ENCODE results near the gene SEZ6.

SEZ6 gene, protein sequence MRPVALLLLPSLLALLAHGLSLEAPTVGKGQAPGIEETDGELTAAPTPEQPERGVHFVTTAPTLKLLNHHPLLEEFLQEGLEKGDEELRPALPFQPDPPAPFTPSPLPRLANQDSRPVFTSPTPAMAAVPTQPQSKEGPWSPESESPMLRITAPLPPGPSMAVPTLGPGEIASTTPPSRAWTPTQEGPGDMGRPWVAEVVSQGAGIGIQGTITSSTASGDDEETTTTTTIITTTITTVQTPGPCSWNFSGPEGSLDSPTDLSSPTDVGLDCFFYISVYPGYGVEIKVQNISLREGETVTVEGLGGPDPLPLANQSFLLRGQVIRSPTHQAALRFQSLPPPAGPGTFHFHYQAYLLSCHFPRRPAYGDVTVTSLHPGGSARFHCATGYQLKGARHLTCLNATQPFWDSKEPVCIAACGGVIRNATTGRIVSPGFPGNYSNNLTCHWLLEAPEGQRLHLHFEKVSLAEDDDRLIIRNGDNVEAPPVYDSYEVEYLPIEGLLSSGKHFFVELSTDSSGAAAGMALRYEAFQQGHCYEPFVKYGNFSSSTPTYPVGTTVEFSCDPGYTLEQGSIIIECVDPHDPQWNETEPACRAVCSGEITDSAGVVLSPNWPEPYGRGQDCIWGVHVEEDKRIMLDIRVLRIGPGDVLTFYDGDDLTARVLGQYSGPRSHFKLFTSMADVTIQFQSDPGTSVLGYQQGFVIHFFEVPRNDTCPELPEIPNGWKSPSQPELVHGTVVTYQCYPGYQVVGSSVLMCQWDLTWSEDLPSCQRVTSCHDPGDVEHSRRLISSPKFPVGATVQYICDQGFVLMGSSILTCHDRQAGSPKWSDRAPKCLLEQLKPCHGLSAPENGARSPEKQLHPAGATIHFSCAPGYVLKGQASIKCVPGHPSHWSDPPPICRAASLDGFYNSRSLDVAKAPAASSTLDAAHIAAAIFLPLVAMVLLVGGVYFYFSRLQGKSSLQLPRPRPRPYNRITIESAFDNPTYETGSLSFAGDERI

DNA sequence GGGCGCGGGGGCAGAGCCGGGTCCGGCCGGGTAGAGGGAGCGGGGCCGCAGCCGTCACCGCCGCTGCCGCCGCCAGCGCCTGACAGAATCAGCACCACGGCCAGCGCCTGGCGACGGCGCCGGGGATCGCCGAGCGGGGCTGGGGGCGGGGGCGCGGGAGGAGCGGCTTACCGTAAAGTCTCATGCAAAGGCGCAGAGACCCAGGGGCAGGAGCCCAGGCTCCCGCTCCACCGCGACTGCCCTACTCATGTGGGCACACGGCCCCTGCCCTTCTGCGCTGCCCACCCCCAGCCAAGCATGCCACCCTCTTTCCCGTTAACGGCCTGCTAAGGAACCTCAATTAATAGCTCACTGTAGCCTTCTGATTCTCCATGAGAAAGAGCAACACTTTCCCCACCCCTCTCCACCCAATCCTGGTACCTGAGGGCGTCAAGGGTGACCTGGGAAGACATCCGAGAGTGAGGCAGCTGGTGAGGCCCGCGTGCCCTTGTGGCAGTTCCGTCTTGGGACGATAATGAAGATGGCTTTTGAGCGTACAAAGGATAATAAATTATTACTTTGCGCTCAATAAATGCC is at the start of gene SEZ6:
TSS of gene SEZ6 (minus strand) at position 98 of the 576 bp plus-strand sequence. CDS start 164 bp downstream, outside the sequence.
- DNase-seq: peak; percentile 14 to 20

DNA sequence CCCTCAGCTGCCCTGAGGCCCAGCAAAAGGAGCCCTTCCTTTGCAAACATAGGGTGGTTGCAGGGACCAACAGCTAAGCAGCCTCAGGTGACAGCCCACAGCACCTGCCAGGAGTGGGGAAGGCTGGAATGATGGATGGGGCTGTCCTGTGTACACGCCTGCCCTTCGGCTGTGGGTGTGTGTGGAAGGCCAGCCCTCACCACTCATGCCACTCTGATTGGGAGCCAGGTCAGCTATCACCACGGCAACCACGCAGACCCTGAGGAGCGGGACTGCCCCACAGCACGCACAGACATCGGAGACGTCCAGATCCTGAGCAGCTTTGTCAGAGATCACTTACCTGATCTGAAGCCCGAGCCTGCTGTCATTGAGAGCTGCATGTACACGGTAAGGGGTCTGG is 49.0 kb upstream of the SEZ6 start:
- DNase-seq: no peak

DNA sequence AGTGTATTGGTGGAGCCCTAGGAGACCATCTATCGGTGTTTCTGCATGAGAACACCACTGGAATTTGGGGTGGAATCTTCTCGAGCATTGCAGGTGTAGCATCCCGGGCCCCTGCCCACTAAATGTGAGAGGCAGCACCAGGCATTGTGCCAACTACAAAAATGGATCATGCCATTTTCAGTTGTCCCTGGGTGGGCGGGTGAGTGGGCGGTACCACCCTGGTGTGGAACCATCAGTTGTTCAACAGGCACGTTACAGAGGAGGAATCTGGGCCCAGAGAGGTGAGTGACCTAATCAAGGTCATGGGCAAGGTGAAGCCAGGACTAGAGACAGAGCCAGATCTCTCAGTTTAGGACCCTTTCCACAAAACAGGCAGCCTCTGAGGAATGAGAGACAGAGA is 45.9 kb upstream of the SEZ6 start:
- no peak for DNase-seq

DNA sequence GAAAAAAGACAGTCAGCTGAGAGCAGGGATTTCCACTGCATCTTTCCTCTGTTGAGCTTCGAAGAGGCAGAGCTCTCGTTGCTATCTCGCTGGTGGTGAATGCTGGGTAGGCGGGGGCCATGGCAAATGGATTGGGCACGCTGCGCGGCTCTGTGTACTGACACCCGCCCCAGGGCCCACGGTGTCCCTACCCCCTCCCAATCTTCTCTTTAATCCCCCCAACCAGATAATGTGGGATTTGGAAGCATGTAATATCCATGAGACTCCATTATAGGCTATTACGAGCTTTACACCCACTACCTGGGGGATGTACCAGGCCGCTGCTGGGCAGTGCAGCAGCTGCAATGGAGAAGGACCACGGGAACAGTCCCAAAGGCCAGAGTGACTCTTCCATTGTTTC is 45.4 kb upstream of the SEZ6 start:
- DNase-seq: no peak

DNA sequence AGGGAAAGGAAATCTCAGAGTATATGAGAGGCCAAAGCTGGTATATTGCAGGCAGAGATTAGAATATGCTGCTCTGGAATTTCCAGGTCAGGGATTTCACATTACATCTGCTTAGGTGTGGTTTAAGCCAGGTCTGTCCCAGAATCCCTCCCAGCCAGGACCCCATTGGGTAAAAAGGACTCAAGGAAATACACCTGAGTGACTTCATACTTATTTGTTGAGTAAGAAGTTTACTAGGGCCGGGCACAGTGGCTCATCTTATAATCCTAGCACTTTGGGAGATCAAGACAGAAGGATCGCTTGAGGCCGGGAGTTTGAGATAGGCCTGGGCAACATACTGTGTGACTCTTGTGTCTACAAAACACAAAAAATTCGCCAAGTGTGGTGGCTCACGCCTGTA is 44.3 kb upstream of the SEZ6 start:
- no peak for DNase-seq

DNA sequence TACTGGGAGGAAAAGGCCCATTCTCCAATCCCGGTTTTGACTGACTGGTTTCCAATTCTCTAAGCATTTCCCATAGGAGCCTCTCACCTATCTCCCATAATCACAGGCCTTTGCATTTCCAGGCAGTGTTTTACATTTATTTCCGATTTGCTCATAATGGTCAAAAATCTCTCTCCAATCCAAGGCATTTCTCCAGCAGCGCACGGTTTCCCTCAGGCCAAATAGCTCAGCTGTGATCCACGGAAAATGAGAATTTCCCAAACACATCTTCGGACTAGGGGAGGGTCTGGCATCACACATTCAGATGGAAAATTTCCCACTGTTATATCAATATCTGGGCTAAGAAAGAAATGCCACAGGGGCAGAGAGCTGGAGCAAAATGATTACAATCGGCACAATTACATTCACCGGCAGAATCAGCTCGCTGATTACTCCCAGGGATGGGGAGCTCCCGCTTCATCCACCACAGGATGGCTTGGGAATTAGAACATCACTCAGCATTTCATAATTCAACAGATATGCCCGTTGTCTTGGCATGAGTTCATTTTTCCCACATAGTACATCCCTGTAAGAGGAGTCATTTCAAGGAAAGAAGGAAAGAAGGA is 43.8 kb upstream of the SEZ6 start:
- DNase-seq: no peak

DNA sequence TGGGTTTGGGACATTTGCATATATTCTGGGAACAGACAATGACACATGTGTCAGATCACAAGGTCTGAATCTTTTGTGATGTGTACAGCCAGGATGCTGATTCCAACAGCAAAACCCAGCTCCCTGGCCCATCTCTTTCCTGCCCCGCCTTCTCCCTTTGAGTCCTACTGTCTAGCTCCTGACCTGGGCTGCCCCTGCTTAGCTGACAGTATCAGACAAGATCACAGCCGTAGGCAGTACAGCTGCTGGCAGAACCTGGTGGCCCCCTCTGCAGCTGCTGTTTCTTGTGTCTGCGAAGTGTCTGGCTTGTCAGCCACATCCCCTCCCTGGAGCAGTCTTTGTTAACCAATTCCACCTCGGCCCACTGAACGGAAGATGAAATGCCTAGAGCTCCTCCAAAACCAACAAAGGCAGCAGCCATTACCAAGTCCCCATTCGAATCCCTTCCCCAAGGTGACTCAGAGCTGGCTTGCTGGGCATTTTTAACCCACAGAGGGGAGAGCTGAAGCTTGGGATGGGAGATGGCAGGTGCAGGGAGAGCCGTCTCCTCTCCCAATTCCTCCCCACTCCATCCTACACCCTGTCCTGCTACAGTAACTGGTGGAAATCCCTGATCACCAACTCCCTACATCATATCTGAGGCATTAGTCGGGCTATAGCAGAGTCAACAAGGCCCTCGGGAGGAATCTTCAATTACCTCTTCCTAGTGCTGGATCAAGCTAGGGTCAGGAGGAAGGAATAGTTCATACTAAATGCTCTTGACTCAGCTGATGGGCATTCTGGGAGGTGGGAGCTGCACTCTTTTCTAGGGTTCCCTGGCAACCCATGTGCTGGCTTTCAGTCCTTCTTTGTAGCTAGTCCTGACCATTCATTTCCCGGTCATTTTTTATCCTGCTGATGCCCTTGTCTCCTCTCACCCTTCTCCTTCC is 42.9 kb upstream of the SEZ6 start:
- DNase-seq: no peak

DNA sequence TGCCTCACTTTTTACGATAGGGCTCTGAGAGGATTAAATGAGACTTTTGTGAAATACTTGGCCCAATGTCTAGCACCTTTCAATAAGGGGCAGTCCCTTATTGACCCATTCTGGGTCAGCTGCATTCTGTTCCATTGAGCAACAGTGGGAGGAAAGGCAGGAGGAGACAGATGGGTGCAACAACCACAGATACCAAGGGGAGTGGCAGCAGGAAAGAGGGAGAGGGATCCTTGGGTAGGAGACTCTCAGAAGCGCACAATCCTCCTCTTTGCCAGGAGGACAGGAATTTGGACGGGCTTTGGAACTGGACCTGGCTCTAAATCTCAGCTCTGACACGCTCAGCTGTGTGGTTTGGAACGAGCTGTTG is 40.6 kb upstream of the SEZ6 start:
- no peak for DNase-seq

DNA sequence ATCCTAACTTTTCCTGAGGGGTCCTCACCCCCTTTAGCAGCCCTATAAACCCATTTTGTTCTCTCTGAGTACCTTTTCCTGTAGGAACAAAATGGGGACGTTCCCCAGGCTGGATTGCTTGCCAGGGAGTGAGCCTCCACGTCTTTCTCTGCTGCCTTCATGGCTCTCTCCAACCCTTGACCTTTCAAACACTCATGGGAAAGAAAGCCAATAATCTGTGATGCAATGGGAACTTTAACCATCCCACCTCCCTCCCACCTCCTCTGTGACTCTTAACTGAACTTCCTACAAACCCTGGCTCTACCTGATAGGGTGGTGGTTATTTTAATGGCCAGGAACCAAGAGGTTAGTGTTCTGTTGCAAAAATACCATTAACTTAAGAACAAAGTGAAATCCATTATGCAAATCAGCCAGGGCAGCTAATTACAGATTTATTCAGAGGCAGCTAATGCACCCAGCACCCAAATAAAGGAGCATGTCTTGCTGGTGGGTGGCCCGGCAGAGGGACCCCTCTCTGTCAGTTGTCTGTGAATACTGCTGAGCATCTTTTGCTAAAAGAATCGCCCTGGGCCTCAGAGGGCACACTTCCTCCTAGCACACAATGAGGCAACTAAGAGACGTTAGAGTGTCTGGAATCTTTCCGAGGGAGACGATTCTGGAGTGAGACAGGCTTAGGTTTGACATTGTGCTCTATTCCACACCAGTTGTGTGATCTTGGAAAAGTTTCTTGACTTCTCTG is 40.1 kb upstream of the SEZ6 start:
- no peak for DNase-seq

DNA sequence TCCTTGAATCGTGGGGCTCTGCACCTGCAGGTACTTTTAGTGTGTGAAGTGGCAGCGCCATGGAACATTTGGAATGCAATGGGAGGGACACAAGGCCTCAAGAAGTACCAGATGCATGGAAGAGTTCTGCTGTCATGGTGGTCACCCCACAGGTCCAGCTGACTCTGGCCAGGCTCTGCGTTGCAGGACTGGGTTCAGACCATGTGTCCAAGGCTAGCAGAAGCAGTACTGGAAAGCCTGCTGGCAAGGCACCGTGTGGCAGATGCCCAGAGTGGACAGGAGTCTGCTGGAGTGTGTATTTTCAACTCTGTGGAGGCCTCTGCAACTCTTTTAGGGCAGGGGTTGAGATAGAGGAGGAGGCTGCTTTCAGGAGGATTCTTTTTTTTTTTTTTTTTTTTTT is 39.2 kb upstream of the SEZ6 start:
- no peak for DNase-seq

DNA sequence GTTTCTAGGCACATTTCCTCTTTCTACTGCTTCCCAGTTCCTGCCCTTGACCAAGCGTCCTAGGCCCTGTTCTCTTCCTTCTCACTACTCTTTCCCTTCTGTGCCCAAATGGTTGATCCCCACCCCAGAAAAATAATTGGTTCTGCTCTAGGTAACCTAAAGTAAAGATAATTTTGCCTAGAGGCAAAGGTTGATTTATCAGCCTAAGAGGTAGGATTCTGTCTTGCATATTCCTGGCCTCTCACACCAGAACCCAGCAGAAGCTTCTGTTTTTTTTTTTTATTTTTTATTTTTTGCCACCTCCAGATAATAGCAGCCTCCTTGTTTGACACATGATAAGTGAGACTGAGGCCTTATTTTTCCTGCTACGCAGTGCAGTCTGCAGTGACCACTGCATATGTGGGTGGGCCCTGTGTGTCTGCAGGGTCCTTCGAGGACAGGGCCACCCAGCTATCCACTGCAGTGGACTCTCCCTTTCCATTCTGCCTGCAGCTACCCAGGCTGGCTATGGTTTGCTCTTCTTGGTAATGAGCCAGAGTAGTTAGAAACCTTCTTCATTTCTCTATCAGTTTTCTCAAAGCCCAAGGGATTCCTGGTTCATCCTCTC is 37.8 kb upstream of the SEZ6 start:
- no peak for DNase-seq

DNA sequence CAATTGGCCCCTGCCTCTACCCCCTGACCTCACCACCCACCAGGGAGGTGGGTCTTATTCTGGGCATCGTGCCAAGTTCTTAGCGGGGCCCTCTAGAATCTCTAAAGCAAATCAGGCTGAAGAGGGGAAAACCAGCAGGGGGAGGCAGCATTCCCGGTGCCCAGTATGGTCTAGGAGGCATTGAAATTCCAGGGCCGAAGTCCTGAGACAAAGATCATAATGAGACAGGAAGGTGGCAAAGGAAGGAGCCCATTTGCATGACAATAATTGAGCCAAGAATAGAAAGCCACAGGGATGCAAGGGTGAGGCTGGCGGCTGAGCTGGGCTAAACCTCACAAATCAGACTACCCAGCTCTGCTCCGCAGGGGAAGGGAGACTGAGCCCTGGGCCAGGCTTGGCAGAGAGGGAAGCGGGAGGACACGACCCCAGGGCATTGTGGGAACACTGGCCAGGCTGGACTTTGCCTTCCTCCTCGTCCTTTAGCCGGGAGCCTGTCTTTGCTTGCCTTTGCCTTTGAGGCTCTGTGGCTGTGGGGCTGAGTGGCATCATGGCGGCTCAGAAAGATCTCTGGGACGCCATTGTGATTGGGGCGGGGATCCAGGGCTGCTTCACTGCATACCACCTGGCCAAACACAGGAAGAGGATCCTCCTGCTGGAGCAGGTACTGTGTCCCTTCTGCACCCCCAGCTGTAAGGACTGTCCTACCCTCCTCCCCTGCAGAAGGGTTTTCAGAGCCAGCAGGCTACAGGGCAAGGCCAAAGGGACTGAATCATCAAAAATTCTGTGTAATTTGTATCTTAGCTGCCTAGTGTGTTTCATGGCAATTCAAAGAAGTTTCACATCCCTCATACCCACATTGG is 37.1 kb upstream of the SEZ6 start, which contains the start of gene PIPOX:
TSS of gene PIPOX (plus strand) at position 463 of the 860 bp plus-strand sequence. CDS start at position 548, 85 bp downstream.
- no peak for DNase-seq

DNA sequence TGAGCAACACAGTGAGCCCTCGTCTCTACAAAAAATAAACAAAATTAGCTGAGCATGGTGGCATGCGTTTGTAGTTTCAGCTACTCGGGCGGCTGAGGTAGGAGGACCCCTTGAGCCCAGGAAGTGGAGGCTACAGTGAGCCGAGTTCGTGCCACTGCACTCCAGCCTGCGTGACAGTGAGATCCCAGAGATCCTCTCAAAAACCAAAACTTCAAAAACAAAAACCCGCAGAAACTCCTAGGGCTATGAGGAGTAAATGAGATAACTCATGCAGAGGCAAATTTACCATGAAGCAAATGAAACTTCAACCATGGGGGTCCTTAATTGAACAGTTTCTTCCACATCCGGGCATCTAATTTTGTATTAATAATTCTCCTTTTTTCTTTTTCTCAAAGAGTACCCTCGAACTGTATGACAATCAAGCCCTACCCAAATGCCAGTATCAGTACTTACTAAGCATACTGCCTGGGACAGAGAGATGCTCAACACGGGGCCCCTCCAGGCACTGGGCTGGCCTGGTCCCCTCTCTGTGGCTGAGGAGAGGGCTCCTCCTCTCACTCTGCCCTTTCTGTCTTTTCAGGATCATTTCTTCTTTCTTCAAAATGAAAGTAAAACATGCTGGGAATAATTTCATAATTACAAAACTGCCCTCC is 36.3 kb upstream of the SEZ6 start:
- no peak for DNase-seq

DNA sequence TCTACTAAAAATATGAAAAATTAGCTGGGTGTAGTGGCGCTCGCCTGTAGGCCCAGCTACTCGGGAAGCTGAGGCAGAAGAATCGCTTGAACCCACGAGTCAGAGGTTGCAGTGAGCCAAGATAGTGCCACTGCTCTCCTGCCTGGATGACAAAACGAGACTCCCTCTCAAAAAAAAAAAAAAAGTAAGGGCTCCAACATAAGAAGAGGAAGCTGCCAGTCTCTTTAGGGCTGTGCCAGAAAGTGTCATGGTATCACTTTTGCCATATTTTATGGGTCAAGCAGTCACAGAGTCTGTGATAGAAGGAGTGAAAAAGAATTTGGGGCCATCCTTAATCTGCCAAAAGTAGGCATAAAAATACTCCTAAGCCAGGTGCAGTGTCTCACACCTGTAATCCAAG is 35.7 kb upstream of the SEZ6 start:
- no peak for DNase-seq

DNA sequence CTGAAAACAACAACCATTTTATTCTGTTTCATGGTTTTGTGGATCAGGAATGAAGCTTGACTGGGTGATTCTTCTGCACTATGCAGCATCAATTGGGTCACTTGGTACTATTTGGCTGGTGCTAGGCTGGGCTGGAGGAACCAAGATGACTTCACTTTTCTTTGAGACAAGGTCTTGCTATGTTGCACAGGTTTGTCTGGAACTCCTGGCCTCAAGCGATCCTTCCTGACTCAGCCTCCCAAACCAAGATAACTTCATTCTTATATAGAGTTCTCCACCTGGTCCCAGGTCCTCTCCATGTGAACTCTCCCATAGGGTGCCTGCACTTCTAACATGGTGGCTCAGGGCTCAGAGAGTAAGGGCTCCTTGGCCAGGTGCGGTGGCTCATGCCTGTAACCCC is 35.3 kb upstream of the SEZ6 start:
- no peak for DNase-seq

DNA sequence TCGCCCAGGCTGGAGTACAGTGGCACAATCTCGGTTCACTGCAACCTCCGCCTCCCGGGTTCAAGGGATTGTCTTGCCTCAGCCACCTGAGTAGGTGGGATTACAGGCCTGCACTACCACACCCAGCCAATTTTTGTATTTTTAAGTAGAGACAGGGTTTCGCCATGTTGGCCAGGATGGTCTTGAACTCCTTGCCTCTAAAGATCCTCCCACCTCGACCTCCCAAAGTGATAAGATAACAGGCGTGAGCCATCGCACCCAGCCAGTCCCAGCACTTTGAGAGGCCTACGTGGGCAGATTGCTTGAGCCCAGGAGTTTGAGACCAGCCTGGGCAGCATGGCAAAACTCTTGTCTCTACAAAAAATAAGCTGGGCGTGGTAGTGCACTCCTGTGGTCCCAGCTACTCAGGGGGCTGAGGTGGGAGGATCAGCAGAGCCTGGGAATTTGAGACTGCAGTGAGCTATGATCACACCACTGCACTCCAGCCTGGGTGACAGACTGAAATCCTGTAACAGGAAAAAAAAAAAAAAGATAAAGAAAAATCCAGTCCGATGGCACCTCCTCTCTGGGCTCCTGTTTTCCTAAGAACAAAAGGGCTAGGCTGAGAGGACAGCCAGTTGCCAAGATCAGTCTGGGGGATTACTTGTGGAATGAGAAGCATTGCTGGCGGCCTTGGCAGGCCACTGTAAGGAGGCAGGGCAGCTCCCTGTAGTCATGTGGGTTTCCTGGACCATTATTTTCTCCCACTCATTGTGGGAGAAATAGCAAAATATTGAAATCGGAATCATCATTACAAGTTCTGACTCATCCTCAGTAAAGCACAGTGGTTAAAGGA is 34.1 kb upstream of the SEZ6 start:
- DNase-seq: no peak

DNA sequence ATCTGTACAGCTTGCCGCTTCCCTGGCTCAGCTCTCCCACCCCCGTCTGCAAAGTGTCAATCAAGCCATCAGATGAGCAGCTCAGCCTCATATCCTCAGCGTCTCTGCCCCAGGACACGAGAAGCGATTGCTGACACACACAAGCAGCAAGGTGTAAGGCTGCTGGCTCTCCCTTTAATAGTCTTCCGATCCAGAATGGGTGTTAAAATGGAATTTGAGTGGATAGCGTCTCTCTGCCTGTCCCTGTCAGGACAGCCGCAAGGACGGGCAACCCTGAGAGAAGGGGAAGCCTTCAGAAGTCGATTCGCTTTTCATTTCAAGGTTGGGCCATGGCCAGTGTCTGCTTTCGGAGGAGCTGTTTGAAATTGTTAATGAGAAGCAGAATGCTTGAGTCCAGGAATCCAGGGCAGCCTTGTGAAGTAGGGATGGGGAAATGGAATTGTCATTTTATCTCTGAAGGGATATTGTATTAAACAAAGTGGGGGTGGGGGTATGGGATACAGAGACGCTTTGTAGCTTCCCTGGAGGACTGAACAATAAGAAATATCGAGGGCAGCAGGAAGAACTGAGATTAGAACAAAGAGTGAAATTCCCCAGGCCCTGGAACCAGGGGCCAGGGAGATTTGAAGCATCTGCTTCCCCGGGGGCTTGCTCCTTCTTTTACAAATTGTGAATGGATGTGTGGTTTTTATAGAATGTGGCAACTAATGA is 32.4 kb upstream of the SEZ6 start:
- DNase-seq: no peak

DNA sequence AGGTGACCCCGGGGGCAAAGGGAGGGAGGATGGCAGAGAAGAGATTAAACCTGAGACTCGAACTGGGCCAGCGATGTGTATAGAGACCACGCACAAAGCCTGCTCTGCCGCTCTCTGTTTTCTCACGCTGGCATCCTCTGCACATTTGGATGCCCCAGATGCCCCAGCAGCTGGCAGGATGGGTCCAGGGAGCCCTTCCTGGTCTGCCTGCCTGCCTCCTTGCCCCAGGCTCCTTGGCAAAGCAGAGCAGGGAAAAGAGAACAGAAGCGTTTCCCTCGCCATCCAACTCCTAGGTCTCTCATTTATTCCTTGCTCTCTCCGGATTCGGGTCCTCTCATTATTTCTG is 31.9 kb upstream of the SEZ6 start:
- no peak for DNase-seq

All from AML-193 (cell line).